KBM-7 (cell line): Measurements from ENCODE around the gene FADS2.

Source experiments
- DNase-seq: peaks from one replicate; pipeline ENCODE4 v3.0.0-alpha.2; 2015
- in situ Hi-C: fragments of 300-500 bp; cut with MboI; formaldehyde crosslinking; loops from 2 replicates; pipeline ENCODE4 v1.14.3; 2020; ENCODE audit warnings: low sequenced_read_pairs, low pct_unique_long_range_greater_than_20kb, mixed read lengths

The FADS2 gene

DNA sequence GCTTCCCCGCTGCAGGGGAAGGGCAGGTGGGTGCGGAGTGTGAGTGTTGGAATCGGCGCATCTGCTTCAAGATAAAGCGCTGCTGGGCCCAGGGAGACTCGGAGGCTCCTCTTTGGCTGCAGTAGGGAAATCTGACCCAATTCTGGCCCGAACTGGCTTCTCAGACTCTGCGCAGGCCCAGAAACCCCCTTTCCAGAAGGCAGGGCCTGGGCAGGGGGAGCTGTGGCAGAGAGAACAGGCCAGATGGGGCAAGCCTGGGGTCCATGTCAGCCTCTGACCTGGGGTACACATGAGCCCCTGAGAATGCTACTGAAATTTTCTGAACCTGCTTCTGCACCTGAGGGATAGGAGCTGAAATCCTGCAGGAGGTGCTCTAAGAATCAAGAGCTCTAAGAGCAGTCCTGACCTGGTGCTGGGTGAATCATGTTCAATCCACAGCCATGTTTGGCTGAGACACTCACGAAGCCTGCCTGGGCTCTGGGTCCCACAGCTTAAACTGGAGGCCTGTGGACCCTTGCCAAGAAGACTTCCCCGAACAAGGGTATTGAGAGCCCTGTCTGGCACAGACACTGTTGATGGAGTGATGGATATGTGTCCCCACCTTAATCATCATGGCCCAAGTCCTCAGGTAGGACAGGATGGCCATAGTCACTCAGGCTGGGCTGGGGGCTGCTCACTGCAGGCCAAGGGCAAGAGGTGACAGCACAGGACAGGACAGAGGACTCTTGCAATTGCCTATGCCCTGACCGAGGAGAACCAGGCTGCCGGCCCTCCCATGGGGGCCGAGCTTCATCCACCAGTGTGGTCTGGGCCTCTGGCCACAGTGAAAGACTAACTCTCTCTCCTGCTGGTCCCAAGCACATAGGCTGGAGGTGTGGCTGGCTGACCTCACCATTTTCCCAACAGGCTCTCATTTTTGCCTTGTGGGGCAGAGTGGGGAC lies 82.4 kb downstream of the FADS2 start:
- in situ Hi-C loops = no loop called here
- DNase-seq = no peak

DNA sequence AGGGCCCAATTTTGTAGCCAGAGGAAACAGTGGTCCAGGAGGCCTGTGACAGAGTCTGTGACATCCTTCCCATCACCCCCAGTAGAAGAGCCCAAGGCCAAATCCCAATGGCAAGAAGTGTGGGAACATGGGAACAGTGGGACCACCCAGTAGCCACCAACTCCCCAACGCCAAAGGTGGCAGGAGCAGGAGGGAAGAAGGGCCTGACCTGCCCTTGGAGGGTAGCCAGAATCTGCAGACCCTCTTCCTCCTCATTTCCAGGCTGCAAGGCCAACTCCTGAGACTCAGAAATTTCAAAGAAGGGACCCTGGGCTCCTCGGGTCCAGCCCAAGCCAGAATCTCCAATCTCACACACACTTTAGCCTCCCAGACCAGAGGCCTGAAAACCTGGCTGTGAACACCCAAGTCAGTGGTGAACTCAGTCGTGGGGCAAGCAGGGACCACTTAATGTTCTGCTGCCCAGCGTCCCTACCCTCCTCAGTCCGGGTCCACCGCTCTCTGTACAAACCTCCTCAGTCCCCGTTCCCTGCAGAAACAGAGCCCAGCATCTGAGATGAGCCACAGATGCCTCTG lies 83.1 kb downstream of the FADS2 start:
- DNase-seq = no peak
- in situ Hi-C loops = no loop called here

DNA sequence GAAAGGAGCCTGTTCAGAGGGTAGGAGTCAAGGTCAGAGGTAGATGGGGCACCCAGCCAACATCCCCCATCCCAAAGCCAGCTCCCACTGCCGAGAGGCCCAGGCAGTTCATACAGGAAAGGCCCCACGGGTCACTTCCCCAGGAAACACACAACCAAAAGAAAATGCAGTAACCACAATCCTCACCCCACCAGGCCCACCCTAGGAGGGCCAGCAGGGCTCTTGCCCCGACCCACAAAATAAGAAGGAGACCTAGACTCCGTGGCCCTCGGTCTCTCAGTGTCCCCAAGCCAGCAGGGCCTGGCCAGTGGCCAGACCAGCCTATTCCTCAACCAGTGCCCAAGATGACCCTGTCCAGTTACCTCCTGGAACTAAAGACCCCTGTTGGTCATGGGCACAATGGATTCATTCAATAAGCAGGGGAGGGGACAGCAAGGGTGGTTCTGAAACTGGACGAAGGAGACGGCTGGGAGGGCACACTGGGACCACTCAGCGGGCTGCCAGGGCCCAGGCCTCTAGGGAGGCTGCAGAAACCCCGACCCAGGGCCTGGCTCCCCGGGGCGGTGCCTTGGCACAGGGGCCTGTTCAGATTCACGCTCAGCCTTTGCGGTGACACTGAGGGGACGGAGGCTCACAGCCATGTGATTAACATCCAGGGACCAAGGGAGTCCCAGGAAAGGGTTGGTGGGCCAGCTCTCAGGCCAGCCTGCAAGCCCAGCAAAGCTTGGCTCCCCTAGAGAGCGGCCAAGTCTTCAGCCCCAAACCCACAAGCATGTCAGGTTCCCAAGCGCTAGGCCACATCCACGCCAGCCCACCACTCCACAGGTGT lies 83.8 kb downstream of the FADS2 start:
- peak; percentile 19 for DNase-seq
- in situ Hi-C loops = no loop called here

DNA sequence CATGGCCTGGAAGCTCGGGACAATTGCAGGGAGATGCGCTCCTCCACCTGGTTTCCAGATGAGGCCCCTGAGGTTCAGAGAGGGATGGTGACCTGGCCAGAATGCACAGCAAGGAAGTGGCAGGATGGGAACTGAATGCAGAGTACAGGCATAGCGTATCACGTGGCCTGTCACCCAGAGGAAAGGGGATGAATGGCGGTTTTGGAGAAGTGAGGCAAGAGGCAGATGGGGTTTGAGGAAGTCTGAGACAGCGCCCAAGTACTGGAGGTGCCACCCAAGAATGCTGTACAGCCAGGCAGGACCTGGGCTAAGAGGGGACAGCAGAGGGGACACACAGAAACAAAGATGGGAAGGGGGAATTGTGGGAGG lies 84.4 kb downstream of the FADS2 start:
- in situ Hi-C loops = no loop called here

DNA sequence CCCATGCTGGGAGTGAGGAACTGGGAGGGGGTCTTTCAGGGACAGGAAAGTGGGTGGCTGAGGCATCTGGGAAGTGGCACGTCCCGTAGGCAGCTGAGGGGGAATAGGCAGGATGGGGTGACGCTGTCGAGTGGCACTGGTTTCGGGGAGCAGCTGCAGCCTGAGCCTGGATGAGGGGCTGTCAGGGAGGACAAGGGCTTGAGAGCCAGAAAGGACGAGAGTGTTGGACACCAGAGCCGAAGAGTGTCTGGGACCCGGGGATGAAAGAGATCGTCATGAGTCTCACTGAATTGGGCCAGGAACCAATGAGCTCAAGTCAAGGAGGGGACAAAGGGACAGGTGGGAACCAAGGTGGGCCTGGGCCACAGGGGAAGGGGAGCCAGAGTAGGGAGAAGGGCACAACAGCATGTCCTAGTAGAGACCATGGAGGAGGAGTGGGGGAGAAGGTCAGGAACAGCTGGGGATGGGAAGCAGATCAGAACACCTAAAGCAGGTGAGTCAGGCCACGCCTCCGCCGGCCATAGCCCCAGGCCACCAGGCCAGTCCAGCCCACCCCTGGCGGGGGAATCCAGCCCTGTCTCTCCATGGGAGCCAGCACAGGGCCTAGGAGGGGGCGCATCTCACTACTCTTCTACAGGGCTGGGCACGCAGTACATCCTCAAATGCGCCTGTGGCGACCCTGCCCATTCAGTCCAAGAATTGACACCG lies 85.0 kb downstream of the FADS2 start:
- in situ Hi-C loops = no loop called here
- DNase-seq = no peak

More for the DNA sequence above, 84.4 kb downstream of the FADS2 start:
- peak; percentile 73 for DNase-seq

DNA sequence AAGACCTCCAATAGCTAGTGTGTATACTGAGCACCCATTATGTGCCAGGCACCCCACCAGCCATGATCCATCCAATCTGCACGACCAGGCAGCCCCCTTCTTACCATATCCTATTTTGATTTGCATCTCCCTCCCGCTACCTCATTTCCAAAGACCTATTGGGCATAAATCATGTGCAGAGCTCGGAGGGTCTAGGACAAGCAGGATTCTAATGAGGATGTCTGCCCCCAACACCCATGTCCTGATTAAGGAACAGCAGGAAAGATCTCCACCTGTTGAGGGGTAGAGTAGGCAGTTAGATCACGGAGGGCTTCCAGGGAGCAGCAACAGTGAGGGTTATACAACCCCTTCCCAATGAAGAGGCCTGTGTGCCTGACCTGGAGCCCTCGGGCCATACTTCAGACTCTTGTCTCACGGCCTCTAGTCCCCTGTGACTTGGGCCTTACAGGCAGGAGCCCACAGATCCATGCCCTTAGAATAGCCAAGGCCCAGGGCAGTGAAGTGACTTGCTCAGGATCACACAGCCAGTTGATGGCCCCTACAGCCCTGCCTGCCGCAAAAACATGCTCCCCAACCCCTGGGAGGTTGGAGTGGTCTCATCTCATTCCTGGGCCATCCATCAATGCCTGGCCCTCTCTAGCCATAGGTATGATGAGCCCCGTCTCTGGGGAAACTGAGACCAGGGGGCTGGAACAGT lies 85.7 kb downstream of the FADS2 start:
- in situ Hi-C loops = no loop called here
- DNase-seq = no peak

DNA sequence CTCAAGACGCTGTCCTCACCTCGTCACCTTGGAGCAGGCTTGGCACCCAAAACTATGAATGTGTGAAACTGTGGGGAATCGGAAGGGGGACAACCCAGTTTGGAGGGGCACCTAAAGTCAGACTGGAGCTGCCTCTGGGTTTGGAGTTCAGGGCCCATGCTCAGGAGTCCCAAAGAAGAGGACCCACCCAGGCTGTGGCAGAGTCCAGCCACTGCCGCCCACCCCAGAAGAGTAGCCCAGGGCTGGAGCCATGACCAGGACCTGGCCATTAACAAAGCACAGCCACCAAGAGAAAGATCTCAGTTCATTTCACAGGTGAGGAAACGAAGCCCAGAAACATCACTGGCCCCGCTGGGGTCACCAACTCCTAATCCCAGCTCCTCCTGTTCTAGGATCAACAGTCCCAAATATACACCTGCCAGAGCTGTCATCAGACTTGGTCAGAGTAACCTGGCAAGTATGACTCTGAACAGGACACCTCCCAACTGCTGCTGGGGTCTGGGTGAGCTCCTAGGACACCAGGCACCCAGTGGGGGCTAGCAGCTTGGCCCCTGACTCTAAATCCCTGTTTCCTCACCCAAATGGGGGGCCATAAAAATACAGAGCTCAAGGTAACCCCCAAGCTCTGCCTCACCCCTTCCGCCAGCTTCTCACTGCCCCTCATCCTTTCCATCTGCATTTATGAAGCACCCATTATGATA lies 86.5 kb downstream of the FADS2 start:
- in situ Hi-C loops = no loop called here

DNA sequence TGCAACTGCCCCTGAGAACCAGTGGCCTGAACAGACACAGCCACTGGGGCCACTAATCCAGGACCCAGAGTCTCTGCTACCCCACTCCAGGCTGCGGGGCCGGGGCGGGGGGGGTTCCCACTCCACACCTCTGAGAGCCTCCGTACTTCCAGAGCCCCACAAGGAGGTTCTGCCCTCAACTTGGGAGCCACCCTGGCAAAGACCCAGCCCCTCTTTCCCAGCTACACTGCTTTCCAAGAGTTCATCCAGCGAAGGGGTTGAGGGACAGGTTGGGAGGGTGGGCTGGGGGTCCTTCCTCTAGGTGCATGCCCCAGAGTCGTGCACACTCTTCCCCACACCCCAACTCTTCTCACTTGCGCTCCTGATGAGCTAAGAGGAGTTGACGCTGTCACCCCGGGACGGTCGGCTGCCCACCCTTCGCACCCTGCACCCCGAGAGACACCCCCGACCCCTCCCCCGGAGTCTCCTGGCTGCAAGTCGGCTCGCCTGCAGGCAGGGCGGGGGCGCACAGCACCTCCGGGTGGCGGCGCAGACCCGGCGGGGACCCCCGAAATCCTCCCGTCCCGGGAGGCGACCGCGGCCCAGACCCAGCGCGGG lies 88.7 kb downstream of the FADS2 start:
- in situ Hi-C loops = no loop called here
- no peak for DNase-seq

More for the DNA sequence above, 86.5 kb downstream of the FADS2 start:
- DNase-seq = no peak
